Suprapubic skin (tissue), 3 donors: ENCODE data around the gene HDLBP.

Source experiments
- CTCF ChIP-seq, 2 donors: fragments of 200-600 bp in 1 of 2; fragments of 450-650 bp in 1 of 2; sonication (generic) in 1 of 2; IDR thresholded peaks; one replicate each; pipeline ENCODE4 v1.5.1; 2016 to 2019; ENCODE audit warnings: antibody characterized with exemption in 2 of 2, mild to moderate bottlenecking in 1 of 2, moderate library complexity in 1 of 2
- EP300 ChIP-seq: sonication (generic); formaldehyde crosslinking; IDR thresholded peaks from one replicate; pipeline ENCODE4 v1.6.1; 2017; ENCODE audit warnings: antibody characterized with exemption
- POLR2A ChIP-seq, 2 donors: fragments of 450-650 bp; IDR thresholded peaks; one replicate each; pipeline ENCODE4 v1.6.1; 2017; ENCODE audit warnings: antibody characterized with exemption in 2 of 2, mild to moderate bottlenecking in 2 of 2, moderate library complexity in 2 of 2

DNA sequence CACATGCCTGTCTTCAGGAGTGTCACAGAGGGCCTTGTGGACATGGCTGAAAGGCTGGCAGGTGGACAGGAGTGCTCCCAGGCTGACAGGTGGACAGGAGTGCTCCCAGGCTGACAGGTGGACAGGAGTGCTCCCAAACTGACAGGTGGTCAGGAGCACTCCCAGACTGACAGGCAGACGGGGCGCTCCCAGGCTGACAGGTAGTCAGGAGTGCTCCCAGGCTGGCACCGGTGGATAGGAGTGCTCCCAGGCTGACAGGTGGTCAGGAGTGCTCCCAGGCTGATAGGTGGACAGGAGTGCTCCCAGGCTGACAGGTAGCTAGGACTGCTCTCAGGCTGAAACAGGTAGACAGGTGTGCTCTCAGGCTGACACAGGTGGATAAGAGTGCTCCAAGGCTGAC lies 110.4 kb downstream of the HDLBP start:
- TF ChIP-seq POLR2A (IDR thresholded peaks at IDR 0.05) (no peak), CTCF (IDR thresholded peaks at IDR 0.05) (no peak), EP300 (no peak)
